NCI-H446 (cell line): Measurements from ENCODE around the gene TMEM156.
"Not testable (repeated sequence)": the region's sequence is repeated elsewhere in the genome, so short reads cannot be mapped to it uniquely, and the experiment has no call there.

Experiments
- DNase-seq, 2 experiments: peaks; one replicate each; lab custom pipeline; 2025; lab: John Stamatoyannopoulos, UW

The TMEM156 gene

DNA sequence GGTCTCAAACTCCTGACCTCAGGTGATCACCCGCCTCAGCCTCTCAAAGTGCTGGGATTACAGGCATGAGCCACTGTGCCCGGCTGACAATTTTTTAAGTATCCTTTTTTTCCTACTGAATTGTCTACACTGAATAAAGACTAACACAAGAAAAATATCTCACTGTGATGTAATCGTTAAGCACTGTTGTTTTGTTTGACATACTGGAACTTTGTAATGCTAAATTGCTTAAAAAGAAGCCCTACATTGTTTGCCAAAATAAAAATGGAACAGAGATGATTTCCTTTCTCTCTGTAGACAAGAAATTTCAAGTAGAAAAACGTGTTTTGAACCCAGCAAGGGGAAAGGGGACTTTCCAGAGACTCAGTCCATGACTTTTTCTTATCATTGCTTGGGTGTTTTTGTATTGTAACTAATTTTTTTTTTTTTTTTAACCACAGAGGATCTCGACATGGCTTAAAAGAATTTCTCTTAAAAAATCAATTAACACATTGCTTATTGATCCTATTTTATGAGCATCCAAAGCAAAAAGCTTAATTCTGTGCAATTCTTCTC is 74.9 kb downstream of the TMEM156 start:
- no peak for DNase-seq

DNA sequence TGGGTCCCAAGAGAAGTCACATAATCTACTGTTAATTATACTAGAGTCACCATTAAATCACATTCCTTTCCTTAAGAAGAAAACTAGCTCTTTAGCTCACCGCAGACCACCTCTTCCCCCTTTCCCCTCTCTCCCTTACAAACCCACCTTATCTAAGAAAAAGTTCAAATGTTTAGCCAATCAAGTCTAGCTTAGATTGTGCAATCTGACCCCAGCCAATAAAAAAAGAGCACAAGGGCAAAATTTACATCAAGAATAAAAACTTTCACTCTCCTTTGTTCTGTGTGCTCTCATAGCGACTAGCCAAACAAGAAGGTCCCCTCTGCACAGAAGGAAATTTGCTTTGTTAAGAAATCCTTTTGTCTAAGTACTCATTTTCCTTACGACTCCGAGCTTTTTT is 76.3 kb downstream of the TMEM156 start:
- no peak for DNase-seq

DNA sequence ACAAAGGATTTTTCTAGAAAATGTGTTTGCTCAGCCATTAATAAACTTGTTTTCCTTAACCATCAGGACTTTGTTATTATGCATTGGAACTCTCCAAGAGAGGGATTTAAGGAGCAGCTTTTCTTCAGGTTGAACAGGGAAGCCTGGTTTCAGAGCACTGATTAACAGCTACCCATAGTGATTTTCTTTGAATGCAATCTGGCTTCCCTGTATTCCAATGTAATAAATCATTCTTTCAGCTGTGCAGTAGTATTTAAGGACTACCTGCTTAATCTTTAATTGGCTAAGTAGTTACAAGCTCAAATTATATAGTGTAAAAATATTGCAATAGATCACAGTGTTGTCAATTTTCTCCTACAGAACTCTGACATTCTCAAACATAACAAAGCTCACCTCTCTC is 77.5 kb downstream of the TMEM156 start:
- DNase-seq: no peak

DNA sequence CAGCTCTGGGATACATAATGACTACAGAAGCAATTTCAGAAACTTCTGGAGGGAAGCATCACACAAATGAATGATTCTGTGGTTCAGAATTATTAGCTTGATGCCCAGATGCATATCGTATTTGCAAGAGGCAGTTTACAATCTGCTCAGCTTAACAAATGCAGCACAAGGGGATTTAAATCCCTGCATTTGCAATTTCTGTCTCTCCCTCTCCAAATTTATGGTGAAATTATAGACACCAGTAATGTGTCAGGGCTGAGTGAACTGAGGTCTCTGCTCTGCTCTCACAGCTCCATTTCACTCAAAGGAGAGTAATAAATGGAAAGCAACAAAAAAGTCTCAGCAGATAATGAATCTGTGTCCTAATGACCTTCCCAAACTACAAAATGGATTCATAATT is 80.2 kb downstream of the TMEM156 start:
- DNase-seq: no peak

DNA sequence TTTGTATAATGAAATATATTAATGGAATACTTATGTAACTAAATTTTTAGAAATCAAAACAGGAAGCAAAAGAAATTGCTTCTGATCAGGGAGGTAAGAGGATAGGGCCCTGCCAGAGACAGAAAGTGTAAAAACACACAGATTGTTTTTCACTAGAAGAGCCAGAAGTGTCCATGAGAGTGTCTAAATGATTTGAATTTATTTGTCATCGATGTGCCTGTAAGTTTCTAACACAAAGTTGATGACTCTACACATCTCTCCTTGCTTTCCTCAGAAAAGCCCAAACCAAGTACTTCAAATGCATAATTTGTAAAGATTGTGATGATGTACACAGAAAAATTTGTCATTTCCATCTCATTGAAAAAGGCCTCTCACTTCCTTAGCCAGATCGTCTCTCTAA is 80.6 kb downstream of the TMEM156 start:
- DNase-seq: no peak

DNA sequence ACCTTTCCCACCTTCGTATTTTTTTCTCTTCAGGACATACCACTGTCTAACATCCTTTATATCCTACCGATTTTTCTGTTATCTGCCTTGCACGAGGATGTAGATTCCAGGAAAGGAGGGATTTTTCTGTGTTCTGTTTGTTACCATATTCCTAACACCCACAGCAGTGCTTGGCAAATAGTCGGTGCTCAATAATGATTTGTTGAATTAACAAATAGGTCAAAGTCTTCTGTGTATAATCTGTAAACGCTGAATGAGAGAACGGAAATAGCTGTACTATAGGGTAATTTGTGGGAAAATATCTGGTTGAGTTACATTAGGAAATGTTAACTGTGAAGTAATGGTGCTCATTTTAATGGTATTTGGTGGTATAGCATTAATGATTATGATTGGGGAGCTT is 81.5 kb downstream of the TMEM156 start:
- no peak for DNase-seq

DNA sequence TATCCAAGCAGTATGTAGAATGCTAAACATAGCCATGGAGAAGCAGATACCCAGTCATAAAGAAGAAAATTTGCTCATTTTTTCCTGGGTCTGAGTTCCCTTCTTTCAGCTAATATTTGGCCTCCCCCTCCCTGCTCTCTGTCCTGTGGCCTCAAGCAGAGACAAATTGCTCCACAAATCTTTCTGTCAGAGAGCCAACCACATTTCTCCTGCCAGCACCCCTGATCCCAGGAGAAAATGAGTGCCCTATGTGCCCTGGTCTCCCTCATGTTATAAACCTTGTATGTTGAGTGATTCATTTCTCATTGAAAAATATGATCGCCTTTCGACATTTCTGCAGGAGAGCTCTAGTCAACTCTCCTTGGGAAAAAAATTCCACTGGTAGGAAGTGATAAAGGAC is 82.0 kb downstream of the TMEM156 start:
- peak in 1 of 2 experiments; percentile 7 for DNase-seq

DNA sequence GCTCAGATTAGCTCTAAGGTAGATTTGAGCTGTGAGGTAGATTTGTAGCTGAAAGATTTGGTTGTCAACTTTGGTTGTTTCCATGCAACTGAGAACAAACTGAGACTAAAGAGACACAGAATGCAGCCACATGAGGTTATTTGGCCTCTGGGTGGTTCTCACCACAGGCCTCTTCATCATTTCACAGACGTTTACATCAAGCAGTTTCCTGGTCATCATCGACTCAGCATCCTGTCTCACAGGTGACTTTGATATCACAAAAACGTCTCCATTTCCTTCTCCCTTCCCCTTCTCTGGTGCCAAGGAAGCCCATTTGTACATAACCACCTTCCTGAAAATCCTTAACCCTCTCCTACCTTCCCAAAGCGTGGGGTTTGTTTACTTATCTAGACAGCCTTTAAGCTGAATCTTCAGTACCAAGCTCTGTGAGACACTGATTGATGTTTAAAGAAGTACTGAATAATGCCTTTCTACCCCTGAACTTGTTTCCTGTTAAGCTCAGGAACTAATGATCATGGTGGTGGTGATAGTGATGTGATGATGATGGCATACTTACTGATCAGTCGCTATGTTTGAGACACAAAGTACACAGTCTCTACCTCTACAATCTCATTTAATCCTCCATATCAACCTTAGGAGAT is 82.7 kb downstream of the TMEM156 start:
- DNase-seq: no peak

DNA sequence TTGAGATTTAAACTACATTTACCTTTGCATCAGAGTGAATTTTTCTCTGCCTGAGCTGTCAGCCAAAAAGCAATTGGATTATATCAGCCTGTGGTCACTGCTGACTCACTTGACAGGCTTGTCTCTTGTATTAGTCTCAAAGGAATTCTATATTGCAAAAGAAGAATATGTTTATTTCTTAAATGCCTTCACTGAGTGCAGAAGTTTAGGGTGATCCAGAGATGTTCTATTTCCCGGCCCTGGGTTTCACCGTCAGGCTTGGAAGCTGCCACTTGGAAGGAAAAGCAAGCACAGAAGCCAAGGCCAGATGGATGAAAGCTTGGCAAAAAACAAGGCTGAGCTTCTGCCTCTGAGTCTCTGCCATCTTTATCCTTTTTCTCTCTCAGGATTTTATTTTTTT is 83.7 kb downstream of the TMEM156 start:
- peak in 1 of 2 experiments; percentile 50 for DNase-seq

DNA sequence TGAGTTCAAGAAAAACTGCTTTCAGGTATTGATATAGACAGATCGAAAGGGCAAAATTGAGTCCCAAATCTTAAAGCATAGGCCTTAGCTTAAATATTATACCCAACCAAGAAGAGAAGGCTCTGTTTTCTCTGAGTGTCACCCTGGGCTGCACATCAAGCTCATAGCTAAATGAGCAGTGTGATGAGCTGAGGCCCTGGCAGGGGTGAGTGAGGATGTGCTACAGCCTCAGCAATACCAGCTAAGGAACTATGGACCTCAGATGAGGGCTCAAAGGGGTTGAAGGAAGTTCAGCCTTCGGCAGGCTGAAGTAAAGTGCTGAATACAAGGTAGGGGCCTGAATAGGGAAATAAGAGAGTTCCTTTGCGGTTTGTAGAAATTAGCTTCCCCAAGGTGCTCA is 85.3 kb downstream of the TMEM156 start:
- no peak for DNase-seq

DNA sequence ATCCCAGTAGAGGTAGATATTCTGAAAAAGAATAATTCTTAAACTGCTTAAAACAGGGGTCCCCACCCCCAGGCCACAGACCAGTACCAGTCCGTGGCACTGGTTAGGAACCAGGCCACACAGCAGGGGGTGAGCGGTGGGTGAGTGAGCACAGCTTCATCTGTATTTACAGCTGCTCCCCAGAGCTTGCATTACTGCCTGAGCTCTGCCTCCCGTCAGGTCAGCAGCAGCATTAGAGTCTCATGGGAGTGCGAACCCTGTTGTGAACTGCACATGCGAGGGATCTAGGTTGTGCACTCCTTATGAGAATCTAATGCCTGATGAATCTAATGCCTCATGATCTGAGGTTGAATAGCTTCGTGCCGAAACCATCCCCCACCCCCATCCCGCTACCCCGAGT is 87.8 kb downstream of the TMEM156 start:
- DNase-seq: no peak

DNA sequence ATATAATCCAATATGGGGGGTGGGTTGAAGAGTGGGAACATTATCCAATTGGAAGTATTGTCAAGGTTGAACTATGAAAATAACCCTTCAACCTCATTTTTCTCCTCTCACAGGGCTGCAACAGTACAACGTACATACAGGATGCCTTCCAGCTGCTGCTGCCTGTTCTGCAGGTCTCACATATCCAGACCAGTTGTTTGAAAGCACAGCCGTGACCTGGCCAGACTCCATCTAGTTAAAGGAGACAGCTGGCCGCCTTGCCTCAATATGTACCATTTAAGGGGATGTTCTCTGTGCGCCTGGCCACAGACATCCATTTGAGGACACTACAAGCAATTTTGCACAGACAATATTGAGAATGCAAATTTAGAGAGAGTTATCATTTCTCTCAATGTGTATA is 88.9 kb downstream of the TMEM156 start:
- peak in 1 of 2 experiments; percentile 17 for DNase-seq

DNA sequence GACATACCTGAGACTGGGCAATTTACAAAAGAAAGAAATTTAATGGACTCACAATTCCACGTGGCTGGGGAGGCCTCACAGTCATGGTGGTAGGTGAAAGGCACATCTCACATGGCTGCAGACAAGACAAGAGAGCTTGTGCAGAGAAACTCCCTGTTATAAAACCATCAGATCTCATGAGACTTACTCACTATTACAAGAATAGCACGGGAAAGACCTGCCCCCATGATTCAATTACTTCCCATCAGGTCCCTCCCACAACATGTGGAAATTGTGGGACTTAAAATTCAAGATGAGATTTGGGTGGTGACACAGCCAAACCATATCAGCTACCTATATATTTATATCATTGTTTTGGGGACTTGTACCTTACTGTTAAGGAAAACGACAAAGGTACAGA is 90.3 kb downstream of the TMEM156 start:
- DNase-seq: not testable (repeated sequence)

DNA sequence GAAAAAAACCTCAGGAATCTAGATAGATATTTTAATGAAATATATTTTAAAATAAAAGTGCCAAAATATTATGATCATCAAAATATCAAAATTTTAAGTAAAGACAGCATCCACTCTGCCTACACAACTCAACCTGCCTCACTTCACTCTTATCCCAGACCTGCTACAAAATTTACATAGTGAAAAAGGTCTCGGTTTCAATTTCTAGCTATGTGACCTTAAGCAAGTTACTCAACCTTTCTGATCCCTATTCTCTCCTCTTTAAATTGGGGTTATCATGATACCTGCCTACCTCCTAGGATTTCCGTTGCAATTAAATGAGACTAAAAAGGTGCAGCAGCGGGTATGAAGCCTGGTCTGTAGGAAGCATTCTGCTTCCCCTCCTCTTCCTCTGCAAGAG is 91.7 kb downstream of the TMEM156 start:
- no peak for DNase-seq

DNA sequence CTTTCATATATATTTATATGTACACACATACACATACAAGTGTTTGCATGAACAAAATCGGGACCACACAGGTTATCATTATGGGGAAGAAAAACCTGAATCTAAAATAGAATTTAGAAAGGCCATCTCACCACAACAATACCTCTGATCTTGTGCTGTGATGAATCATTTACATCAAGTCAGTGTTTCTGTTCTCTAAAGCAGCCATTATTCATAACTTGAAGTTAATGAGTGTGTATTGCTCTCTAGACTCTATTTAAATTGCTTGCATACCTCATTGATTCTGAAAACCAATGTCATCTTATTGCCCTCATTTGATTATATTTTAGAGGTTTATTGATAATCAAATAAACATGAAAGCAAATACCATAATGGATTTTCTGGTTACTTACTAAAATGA is 93.0 kb downstream of the TMEM156 start:
- no peak for DNase-seq

DNA sequence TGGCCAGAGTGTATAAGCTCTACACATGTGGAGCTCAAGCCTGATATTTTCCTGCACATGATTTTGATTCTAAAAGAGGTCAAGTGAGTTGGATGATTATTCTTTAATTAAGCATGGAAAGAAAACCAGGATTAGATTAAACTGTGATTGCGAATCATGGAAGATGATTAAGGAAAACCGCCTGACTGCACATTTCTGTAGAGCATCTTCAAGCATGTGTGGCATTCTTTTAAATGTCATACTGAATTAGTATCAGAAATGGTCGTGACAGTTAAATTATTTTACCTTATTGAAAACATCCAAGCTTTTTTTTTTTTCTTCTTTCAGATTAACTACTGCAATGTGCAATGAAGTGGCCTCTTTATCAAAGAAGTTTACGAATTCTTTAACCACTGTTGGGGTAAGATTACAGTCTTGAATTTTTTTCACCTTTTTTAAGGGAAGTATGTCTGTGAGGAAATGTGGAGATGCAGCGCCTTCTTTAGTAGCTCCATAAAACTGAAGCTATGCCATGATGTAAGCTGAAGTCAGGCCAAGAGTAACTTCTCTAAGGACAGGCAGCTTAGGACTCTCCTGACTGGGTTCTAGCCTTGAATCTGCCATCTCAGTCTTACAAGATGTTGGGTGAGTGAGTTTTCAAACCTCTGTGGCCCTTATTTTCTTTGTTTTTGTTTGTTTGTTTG is 96.7 kb downstream of the TMEM156 start:
- no peak for DNase-seq

DNA sequence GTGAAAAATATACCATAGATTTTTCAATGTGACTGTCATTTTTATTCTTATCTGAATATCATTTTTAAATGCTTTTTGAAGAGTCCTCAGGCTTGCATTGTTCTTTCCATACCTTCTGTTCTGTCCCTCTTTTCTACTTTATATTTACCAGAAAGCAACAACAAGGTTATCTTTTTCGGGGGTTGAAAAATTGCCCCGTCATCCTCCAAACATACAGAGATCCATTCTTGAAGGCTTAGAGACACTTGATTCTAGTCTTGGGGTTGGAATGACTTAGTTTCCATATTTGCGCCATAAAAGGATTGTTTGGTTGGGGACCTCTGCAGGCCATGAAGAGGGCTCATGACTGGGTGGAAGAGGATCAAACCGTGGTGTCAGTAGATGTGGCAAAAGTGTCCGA is 101.1 kb downstream of the TMEM156 start:
- DNase-seq: no peak

DNA sequence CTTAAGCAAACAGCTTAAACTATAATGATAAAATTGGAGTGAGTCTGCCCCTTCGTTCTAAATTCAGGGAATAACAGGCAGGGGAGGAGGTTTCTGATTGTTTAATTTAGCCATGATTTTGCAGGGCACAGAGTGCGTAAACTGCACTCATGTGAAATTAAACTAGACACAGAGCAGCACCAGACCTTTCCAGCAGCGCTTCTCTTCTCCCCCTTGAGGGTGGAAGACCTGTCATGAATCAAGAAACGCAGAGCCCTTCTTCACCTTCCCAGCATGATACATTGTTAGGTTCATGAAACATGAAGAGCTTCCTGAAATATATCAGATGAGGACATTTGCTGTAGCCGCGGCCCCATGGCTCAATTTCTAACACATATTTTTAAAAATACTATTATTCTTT is 101.5 kb downstream of the TMEM156 start:
- no peak for DNase-seq

DNA sequence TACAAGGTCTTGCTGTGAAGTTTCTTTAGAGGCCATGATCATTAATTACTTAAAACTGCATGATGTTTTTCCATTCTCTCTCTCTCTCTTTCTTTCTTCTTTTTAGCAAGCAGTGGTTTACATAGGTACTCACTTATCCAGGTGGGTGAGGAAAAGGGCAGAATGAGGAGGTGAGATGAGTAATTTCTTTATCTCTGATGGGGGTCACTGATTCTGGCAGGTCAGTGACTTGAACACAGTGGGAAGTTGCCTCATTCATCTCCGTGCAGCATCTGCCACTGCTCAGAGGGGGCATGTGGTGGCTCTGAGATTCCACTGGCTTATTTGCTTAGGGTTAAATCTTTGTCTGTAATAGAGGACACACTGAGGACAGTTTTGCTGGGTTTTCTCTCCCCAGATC is 102.0 kb downstream of the TMEM156 start:
- DNase-seq: no peak

DNA sequence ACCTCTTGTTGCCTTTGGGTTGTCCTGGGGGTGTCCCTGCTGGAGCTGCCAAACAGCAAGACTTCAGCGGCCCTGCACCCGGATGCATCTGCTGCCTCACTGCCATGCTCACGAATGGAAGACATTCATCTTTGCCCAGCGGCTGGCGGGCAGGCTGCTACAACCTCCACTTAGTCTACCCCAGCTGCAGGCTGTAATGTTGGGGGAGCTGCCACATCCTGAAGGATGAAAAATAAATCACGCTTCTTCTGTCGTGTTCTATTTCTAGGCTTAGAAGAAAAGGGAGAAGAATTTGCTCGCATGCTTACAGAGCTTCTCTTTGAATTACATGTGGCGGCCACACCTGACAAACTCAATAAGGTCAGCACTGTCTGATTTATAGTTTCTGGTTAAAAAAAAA is 103.2 kb downstream of the TMEM156 start:
- no peak for DNase-seq

DNA sequence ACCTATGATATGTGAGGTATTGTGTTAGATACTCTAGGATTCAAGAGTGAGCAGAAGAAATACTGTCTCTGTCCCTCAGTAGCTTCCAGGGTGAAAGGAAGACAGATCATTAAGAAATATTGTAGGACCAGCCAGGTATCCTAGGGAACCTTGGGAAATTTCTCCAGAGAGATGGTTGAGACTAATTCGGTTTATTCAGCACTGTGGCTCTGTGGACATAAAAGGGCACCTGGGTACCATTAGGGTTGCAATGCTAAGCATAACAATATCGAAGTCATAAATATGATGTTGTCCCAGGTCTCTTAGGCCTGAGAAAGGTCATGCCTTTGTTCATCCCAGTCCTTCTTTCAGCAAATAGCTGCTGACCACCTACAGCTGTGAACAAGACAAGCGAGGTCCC is 103.6 kb downstream of the TMEM156 start:
- no peak for DNase-seq

DNA sequence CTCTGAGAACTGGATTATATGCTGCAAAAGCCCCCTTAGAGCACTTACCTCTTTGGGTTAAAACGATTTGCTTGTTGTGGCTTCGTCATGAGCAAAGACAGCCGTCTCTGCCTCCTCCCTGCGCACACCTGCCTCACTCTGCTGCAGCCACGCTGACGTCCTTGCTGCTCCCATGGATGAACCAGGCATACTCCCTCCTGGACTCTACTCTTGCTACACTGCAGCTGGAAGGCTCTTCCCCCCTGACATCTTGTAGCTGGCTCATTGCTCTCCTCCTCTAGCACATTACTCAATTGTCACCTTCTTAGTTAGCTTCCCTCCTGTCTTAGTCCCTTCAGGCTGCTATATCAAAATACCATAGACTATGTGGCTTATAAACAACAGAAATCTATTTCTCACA is 105.3 kb downstream of the TMEM156 start:
- DNase-seq: no peak

DNA sequence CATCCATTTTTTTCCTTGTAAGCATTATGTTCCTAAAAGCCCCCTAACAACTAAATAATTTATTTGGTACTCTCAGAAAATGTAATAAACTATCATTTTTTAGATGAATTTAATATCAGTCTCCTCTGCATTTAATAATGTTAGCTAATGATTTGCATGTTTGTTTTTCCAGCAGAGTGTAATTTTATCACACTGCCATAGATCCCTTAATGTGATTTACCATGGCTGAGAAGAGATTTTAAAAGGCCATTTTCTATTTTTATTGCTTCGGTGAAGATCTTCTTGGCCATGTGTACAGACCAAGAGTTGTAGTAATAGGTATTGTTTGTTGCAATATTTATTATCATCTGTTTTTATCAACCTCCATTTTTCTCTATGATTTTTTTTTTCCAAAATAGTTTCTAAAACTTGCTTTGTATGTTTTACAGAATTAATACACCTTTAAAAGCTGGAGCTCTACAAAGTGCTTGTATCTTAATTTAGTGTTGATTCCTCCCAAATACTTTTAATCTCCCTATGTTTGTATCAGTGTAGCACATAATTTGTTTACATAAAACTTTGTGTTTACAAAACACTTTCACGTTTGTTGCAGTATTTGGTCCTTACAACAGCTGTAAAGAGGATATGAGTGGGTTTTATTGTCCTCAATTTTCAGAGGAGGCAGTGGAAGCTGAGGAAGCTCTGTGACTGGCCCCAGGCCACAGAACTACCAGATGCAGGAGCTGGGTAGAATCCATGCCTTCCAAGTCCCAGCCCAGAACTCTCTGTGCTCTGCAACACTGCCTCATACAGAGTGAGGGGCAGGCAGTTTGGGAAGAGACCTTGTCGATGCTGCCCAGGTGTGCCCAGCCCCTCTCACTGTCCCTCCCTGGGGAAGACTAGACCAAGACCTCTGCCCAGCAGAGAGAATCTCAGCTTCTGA is 106.5 kb downstream of the TMEM156 start:
- no peak for DNase-seq
